Posterior cingulate gyrus (tissue), 11 donors: ENCODE results near the gene SLC5A5.
"Not testable (repeated sequence)": the region's sequence is repeated elsewhere in the genome, so short reads cannot be mapped to it uniquely, and the experiment has no call there.

Source experiments
- DNase-seq, 10 donors: peaks; one replicate each; pipeline versions ENCODE4 v3.0.0 to v3.0.0-alpha.2; 2020 to 2021; ENCODE audit warnings: mixed read lengths in 3 of 10
- intact Hi-C: fragments of 100-400 bp; cut with DNase I; formaldehyde crosslinking; loops from one replicate; pipeline ENCODE4 v1.15.1; 2023

Gene SLC5A5

DNA sequence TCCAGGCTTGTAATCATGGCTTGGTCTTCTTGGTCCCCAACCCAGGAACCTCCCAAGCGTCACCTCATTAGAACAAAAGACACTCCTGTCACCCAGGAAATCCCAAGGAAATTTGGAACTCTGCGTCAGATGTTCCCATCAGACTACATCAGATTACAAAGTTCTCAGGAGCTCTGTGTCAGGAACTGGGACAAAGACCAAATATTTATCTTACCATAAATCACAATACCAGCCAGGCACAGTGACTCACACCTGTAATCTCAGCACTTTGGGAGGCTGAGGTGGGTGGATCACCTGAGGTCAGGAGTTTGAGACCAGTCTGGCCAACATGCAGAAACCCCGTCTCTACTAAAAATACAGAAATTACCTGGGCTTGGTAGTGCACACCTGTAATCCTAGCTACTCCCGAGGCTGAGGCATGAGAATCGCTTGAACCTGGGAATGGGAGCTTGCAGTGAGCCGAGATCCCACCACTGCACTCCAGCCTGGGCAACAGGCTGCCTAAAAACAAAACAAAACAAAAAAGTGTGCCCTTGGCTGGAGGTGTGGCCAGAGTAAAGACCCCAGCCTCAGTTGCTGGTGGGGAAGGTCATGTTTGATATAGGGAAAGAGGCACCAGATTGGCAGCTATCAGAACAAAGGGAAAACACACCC lies 44.3 kb downstream of the SLC5A5 start:
- intact Hi-C loops = no loop called here
- no peak for DNase-seq

DNA sequence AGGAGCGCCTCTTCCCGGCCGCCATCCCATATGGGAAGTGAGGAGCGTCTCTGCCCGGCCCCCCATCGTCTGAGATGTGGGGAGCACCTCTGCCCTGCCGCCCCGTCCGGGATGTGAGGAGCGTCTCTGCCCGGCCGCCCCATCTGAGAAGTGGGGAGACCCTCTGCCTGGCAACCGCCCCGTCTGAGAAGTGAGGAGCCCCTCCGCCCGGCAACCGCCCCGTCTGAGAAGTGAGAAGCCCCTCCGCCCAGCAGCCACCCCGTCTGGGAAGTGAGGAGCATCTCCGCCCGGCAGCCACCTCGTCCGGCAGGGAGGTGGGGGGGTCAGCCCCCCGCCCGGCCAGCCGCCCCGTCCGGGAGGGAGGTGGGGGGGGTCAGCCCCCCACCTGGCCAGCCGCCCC lies 46.4 kb downstream of the SLC5A5 start:
- intact Hi-C loops, DNase-seq: not testable (repeated sequence)

DNA sequence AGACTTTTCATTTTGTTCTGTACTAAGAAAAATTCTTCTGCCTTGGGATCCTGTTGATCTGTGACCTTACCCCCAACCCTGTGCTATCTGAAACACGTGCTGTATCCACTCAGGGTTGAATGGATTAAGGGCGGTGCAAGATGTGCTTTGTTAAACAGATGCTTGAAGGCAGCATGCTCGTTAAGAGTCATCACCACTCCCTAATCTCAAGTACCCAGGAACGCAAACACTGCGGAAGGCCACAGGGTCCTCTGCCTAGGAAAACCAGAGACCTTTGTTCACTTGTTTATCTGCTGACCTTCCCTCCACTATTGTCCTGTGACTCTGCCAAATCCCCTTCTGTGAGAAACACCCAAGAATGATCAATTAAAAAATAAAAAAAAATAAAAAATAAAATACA lies 47.4 kb downstream of the SLC5A5 start:
- DNase-seq, intact Hi-C loops: not testable (repeated sequence)

DNA sequence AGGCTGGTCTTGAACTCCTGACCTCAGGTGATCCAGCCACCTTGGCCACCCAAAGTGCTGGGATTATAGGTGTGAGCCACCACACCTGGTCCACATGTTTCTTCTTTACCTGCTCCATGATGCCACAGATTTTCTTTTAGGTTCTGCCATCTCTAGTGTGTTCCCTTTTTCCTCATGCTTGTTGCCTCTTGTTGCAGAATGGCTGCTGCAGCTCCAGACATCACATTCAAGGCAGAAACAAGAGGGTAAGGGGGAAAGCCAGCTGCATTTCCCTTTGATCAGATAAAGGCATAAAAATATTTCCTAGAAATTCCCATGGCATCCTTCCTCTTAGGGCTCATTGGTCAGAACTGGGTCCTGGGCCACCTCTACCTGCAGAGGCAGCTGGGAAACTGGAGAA lies 48.8 kb downstream of the SLC5A5 start:
- no peak for DNase-seq
- intact Hi-C loops = no loop called here

DNA sequence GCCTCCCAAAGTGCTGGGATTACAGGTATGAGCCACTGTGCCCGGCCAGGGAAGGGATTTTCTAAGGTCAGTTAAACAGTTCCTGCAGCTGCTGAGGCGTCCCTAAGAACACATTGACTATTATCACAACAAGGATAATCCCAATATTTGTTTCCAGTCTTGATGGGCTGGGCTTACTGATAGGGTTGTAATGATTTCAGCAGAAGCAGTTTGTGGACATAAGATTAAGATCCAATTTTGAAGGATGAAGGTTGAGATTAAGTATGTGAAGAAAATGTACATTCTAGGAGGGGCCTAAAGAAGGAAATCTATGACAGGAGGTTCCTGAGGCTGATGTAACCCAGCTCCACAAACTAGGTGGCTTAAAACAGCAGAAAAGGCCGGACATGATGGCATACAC lies 50.4 kb downstream of the SLC5A5 start:
- intact Hi-C loops = no loop called here
- DNase-seq = no peak

DNA sequence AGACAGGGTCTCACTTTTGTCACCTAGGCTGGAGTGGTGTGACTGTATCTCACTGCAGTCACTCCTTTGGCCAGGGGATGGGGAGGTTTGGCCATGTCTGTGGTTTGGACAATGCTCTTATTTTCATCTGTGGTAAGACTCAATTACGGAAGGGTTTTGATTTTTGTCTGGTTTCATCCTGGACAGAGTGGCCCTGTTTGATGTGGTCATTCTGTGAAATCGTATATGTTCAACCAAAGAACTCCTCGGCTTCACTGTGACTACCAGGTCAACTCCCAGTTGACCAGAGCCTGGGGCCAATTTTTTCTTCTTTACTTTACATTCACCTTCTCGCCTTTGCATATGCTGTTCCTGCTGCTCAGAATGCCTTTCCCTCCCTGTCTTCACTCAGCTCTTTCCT lies 54.3 kb downstream of the SLC5A5 start:
- DNase-seq = no peak
- intact Hi-C loops = no loop called here

DNA sequence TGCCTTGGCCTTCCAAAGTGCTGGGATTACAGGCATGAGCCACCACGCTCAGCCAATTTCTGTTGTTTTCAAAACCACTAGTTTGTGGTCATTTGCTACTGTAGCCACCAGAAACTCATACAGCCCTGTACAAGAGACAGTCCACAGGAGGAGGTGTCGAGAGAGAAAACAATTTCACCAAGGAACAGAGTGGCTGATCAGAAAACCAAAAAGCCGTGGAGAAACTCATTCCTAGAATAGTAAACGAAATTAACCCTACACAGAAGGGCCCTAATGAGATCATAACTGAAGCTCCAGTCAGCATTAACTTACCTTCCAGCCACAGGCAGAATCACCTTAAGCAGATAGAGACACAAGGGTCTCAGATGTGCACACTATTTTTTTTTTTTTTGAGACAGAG lies 57.3 kb downstream of the SLC5A5 start:
- intact Hi-C loops = no loop called here
- DNase-seq = no peak

DNA sequence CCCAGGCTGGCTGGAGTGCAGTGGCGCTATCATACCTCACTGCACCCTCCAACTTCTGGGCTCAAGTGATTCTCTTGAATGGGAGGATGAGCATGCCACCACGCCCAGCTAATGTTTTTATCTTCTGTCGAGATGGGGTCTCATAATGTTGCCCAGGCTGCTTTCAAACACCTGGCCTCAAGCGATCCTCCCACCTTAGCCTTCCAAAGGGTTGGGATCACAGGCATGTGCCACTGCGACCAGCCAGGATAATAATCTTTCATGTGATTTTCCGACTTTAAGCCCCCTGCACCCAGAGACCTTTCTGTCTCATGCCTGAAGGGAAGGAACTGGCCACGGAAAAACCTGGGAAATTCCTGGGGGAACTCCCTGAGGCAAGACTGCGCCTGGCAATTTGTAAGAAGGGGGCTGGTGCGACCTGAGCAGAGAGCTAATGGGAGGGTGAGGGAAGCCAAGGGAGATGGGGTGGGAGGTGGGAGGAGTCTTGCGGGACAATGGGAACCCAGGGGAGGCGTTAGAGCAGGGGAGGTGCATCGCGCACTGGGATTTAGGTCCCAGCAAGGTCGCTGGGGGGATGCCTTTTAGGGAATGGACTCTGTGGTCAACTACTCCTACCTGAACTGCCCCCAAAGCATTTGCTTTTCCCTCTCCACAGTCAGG lies 59.9 kb downstream of the SLC5A5 start:
- intact Hi-C loops = loop anchor here (1.0 to 5.0 kb wide), 2 partner anchors 72 to 419 kb away; partner anchors contain the start of genes PGLS and RPL18A

DNA sequence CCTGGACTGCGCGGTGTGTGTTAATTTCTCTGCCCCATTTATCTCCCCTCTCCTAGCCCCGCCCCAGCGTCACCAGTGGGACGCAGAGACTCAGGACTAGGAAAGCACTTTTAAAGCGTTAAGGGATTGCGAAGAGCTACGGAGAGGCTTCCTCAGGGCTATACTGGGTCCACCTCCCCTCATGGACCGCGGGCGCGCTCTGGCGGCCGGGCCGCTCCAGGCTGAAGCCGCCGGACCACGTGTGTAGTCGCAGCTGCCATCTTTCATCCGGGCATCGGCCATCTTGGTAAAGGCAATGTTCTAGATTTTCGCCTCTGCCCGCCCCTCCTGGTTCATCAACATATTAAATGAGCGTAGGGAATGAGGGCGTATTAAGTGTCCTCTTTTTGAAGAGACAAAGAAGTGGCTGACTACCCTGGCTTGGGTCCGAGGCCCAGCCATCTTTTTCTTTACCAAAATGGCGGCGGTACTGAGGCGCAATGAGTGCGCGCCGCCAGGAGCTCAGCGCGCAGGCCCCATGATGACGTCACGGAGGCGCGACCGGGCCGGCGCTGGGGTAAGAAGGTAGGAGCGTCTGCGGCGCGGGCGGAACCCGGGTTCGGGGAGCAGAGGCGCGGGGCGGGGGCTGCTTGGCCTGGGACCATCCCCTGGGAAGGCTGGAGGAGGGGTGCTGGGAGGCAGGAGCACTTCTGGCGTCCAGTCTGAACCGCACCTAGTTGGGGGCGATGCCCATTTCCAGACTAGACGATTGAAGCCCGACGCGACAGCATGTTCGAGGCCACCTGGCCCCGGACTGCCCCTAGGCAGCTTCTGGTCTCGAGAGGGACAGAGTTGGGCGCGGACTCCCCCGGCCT lies 61.0 kb downstream of the SLC5A5 start, which contains the start of gene CCDC124:
Gene CCDC124, plus strand, starts transcription at position 531 of the 854 bp plus-strand sequence. CDS start 3,406 bp downstream, outside the sequence.
- peak; percentile 80 to 97 (median 85) for DNase-seq
- intact Hi-C loops = loop anchor here (1.0 to 5.0 kb wide), 2 partner anchors 73 to 420 kb away; partner anchors contain the start of genes PGLS and RPL18A

More for the DNA sequence above, 59.9 kb downstream of the SLC5A5 start:
- DNase-seq = no peak

DNA sequence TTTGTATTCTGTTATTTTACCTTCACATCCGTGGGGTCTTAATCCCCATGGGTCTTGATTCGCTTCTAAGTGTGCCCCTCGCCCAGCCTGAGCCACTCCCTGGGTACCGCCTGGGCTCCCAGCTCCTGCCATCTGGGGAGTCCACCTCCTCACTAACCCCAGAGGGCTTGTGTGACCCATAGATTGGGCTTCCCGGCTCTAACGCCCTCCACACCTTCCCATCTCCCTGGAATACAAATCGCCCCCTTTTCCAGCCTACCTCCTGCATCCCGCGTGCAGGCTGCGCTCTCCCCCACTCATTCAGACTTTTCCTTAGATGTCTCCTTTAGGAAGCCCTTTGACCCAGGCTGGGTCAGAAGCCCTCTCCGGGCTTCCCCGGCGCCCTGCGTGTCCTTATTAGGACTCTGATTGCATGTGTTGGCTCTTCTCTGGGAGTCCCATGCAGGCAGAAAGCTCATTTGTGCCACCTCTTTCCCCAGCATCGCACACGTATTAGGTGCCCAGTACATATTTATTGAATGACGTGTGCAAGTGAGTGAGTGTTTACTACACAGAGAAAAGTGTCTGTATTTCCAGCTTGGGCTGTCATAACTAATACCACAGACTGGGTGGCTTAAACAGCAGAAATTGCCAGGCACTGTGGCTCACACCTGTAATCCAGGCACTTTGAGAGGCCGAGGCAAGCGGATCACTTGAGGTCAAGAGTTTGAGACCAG lies 61.8 kb downstream of the SLC5A5 start:
- intact Hi-C loops = loop anchor here (5.0 kb wide), 1 partner anchor 421 kb away; the partner anchor contains the start of gene PGLS
- no peak for DNase-seq

DNA sequence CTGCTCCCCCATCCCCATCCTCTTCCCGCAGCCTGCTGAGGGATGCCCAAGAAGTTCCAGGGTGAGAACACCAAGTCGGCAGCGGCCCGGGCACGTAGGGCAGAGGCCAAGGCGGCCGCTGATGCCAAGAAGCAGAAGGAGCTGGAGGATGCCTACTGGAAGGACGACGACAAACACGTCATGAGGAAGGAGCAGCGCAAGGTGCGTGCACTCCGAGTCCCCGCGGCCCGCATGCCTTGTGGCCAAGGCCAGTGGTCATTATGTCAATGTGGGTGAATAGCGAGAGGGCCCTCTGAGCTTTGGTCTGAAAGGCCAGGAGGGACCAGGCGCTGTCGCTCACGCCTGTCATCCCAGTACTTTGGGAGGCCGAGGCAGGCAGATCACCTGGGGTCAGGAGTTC lies 64.6 kb downstream of the SLC5A5 start:
- peak in 2 of 10 donors; percentile 59 to 84 for DNase-seq
- intact Hi-C loops = loop anchor here (5.0 kb wide), 1 partner anchor 121 kb away; no protein-coding TSS in a partner anchor

DNA sequence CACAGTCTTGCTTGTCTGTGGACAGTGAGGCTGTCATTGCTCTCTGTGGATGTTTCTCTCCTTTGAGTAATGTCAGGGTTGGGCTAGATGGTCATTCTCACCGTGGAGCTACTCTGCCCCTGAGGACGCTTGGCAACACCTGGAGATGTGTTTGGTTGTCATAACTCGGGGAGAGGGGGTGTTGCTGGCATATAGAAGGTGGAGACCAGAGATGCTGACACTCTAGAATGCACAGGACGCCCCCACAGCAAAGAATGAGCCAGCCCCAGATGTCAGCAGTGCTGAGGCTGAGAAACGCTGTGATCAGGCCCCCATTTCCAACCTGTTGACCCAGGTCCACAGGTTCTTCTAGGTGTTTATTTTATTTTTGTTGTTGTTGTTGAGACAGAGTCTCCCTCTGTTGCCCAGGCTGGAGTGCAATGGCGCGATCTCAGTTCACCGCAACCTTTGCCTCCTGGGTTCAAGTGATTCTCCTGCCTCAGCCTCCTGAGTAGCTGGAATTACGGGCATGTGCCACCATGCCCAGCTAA lies 65.7 kb downstream of the SLC5A5 start:
- DNase-seq = peak in 2 of 10 donors; percentile 37 to 57
- intact Hi-C loops = loop anchor here (5.0 kb wide), 1 partner anchor 120 kb away; no protein-coding TSS in a partner anchor

DNA sequence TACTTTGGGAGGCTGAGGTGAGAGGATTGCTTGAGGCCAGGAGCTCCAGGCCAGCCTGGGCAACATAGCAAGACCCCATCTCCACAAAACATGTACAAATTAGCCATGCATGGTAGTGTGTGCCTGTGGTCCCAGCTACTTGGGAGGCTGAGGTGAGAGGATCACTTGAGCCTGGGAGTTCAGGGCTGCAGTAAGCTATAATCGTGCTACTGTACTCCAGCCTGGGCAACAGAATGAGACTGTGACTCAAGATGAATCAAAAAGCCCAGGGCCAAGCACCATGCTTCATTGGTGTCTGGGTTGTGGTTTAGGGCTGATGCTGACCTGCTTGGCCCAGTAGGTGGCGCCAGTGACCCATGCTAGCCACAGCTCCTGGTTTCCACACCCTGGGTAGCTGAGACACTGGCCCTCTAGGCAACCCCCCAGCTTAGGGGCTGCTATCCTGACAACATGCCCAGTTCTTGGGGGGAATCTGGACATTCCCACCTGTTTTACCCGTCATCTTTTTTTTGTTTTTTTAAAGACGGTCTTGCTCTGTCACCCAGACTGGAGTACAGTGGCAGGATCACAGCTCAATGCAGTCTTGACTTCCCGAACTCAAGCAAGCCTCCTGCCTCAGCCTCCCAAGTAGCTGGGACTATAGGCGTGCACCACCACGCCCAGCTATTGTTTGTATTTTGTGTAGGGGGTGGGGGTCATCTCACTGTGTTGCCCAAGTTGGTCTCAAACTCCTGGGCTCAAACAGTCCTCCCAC lies 66.5 kb downstream of the SLC5A5 start:
- peak; percentile 65 to 96 (median 84) for DNase-seq
- intact Hi-C loops = loop anchor here (1.0 to 5.0 kb wide), 2 partner anchors 58 to 119 kb away; no protein-coding TSS in a partner anchor

DNA sequence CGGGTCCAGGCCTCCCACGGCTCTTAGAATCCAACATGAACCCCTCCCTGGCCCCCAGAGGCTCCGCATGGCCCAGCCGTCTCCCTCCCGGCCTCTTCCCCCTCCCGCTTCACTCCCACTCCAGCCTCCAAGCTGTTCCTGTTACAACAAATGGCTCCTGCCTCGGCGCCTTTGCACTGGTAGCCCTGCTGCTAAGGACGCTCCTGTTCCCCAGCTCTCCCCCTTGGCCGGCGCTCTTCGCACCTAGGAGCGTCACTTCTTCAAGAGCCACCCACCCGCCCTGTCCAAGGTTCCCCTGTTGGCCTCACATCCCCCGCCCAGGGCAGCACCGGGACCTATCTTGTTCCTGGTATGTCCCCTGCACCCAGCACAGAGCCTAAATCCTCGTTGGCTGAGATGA lies 70.4 kb downstream of the SLC5A5 start:
- intact Hi-C loops = no loop called here
- DNase-seq = peak in 3 of 10 donors; percentile 38 to 80 (median 77)

DNA sequence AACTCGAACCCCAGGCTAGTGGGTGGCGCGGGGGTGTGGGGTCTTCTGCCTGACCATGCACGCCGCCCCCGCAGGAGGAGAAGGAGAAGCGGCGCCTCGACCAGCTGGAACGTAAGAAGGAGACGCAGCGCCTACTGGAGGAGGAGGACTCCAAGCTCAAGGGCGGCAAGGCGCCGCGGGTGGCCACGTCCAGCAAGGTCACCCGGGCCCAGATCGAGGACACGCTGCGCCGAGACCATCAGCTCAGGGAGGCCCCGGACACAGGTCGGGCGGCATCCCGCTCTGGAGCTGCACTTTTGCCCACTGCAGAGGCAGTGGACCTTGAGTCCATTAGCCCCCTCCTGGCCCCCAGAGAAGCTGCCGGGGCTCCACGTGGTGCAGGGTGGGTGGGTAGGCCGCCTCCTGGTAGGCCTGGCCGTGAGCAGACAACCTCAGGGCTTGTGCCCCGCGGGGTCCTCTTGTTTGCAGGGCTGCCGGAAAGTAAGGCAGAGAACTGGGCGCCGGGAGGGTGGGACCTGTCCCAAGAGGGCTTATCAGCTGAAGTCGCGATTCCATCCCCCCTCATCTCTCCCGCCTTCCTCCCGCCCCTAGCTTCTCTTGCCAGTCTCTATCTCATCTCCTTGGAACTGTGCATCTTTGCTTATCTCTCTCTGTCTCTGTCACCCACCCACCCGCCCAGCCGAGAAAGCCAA lies 71.0 kb downstream of the SLC5A5 start:
- intact Hi-C loops = no loop called here
- peak in 4 of 10 donors; percentile 19 to 86 (median 58) for DNase-seq

DNA sequence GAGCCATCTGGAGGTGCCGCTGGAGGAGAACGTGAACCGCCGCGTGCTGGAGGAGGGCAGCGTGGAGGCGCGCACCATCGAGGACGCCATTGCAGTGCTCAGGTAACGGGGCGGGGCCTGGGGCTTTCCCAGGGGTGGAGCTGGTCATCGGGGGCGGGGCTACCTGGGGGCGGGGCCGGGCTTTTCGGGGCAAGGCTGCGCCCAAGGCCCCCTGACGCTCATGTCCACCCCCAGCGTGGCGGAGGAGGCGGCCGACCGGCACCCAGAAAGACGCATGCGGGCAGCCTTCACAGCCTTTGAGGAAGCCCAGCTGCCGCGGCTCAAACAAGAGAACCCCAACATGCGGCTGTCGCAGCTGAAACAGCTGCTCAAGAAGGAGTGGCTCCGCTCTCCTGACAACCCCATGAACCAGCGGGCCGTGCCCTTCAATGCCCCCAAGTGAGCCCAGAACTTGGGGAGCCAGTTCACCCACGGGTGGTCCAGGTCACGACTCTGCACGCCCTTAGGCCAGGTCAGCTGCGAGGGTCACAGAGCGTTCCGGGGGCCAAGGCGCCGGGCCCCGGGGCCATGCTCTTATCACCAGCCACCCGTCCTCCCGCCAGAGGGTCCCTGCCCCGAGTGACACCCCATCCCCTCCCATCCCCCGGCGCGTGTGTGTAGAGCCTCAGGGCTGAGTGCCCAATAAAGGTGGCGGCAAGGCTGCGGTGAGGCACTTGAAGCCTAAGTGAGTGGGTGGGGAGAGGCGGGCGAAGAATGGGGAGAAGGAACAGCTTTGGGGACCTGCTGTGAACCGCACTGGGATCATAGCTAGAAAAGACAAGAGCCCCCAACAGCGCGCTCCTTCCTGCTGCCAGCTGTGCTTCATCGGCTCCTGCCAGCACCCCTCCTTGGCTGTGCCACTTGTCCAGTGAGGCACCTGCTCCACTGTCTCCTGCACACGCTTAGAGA lies 71.8 kb downstream of the SLC5A5 start:
- peak in 6 of 10 donors; percentile 46 to 91 (median 58) for DNase-seq
- intact Hi-C loops = no loop called here

DNA sequence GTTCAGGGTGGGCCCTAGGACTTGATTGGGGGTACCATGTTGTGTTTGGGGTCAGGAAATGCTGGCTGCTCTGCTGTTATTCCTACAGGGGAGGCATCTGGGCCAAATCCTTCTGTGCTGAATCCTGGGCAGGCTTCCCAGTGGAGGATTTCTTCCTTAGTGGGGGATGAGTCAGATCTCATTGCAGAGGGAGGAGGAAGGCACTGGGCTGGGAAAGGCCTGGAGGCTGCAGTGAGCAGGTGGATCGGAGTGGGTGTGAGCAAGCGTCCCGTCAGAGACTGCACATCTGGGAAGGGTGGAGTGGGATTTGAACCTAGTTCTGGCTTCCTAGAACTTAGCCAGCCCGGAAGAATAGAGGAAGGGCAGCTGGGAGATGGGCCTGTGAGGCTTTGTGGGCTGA lies 72.6 kb downstream of the SLC5A5 start:
- peak in 6 of 10 donors; percentile 40 to 92 (median 60) for DNase-seq

More for the DNA sequence above, 72.6 kb downstream of the SLC5A5 start:
- intact Hi-C loops = no loop called here
